Psoas muscle (tissue), 8 donors: ENCODE measurements around the gene PRMT1. TPM values are rescaled to one million over a fixed set of nuclear protein-coding genes. Genes with fewer than 3 reads are reported as not detected.
A peak's percentile ranks its signal among the peaks of the same experiment; 100 is the strongest.

ENCODE experiments used
- ATAC-seq, 4 donors: fragments of 200-7000 bp; cut with Tn5 transposase; one replicate each; pipeline ENCODE4 v1.9.1; 2020; ENCODE audit warnings: moderate library complexity in 3 of 4, mild to moderate bottlenecking in 2 of 4
- DNase-seq, 2 donors: peaks; one replicate each; pipeline ENCODE4 v3.0.0-alpha.2; 2020
- H3K27ac ChIP-seq: fragments of 200-600 bp; one replicate; pipeline ENCODE4 v1.8.0; 2022
- H3K27me3 ChIP-seq, 3 donors: fragments of 200-600 bp in 1 of 3; one replicate each; pipeline versions ENCODE4 v1.6.1 to v1.8.0; 2013 to 2022; ENCODE audit warnings: low read length in 2 of 3, mild to moderate bottlenecking in 2 of 3, moderate library complexity in 1 of 3; ENCODE audit not compliant: insufficient read depth in 3 of 3
- H3K36me3 ChIP-seq, 2 donors: fragments of 200-600 bp in 1 of 2; one replicate each; pipeline versions ENCODE4 v1.6.1 to v1.8.0; 2013 to 2022; ENCODE audit warnings: low read depth in 1 of 2, mild to moderate bottlenecking in 1 of 2, moderate library complexity in 1 of 2; ENCODE audit not compliant: insufficient read depth in 1 of 2
- H3K4me1 ChIP-seq: fragments of 200-600 bp; one replicate; pipeline ENCODE4 v1.8.0; 2022
- H3K4me3 ChIP-seq: fragments of 200-600 bp; one replicate; pipeline ENCODE4 v1.8.0; 2022; ENCODE audit warnings: mild to moderate bottlenecking
- H3K9me3 ChIP-seq: fragments of 200-600 bp; one replicate; pipeline ENCODE4 v1.8.0; 2022
- CTCF ChIP-seq: fragments of 200-600 bp; IDR thresholded peaks from one replicate; pipeline ENCODE4 v1.8.0; 2022; ENCODE audit warnings: antibody characterized with exemption
- WGBS, 3 donors: extraction: QIAGEN DNeasy Blood & Tissue Kit; methylation state at CpG; one replicate each; pipeline versions ENCODE4 v1.1.6 to v1.1.7; 2013; 5-methylcytosine and 5-hydroxymethylcytosine counted together
- intact Hi-C, 2 donors: fragments of 100-400 bp; cut with DNase I; formaldehyde crosslinking; loops; one replicate each; pipeline versions ENCODE4 v1.11.0 to v1.14.2; 2022
- polyA plus RNA-seq, 3 donors: library from polyadenylated mRNA; stranded (reverse); fragments of 200-250 nt; gene quantifications; one replicate each; pipeline ENCODE4 v1.2.3, GENCODE V29; 2013
- total RNA-seq, 4 donors: library from RNA; stranded (reverse); fragmentation: NEBNext Ultra II Directional in 2 of 4; extraction: Animal tissue kit (Norgen Biotek cat#: 25700) in 2 of 4; gene quantifications; one replicate each; pipeline versions ENCODE4 v1.2.1 to v1.2.4, GENCODE V29; 2021 to 2023
- donor health status: healthy with polysubstance abuse.
- donor health status: DM: no; HTN: no; CAD: no; lungs with moderate emphysema.
- donor health status: Bipolar disorder and iron deficiency.
- donor health status: healthy.
- donor health status: DM: yes; HTN: yes; CAD: no.
- donor health status: DM: no; HTN: no; CAD: no.
- donor health status: DM: no; HTN: no; CAD: no.
- donor health status: DM: yes; HTN: yes; CAD: no.

Gene PRMT1
- total and polyA plus RNA-seq, 7 donors = 139 to 424 (median 208) TPM

- Histone ChIP-seq H3K27ac (peak overlapping the region; percentile 49), H3K4me3 (peak overlapping the region; percentile 70), H3K36me3 (peaks cover 0 to 35% of the 10 kb centered on the region in 2 donors), H3K4me1 (peaks cover 8% of the 10 kb centered on the region), H3K27me3 (no peaks in the 10 kb centered on the region), H3K9me3 (no peaks in the 10 kb centered on the region)
- no peak for TF ChIP-seq CTCF
- no peak for DNase-seq
- WGBS, 3 donors = 1 to 2% (median 1%) methylated on average over 7 of the region's 7 CpGs
- peak in 2 of 4 donors; percentile 0 to 5 for ATAC-seq
- intact Hi-C loops = no loop called here
Observed at GRCh38 chr19:49665036-49665350, 12.1 kb upstream of the PRMT1 start.

- peaks cover 8% of the 10 kb centered on the region for H3K4me1 ChIP-seq
- intact Hi-C loops = no loop called here
- DNase-seq (peak; percentile 98 to 99), ATAC-seq (peak; percentile 90 to 93 (median 91))
- no peaks in the 10 kb centered on the region for H3K9me3 ChIP-seq
- no peaks in the 10 kb centered on the region for H3K27me3 ChIP-seq
- TF ChIP-seq CTCF = peak; percentile 2
- H3K4me3 ChIP-seq = peak within 1 kb of the TSS; percentile 70
- H3K36me3 ChIP-seq = peaks cover 0 to 35% of the 10 kb centered on the region in 2 donors
- 0 to 1% (median 0%) methylated on average over 50 of the region's 50 CpGs for WGBS, 3 donors
- H3K27ac ChIP-seq = peak within 1 kb of the TSS; percentile 49
Observed at GRCh38 chr19:49665351-49666119, 11.5 kb upstream of the PRMT1 start, which contains the start of the genes BCL2L12 and IRF3. Gene BCL2L12 (plus strand): TSS chr19:49665933. CDS start chr19:49666693, 760 bp downstream. Gene IRF3 (minus strand): TSS chr19:49665857. CDS start chr19:49664838, 1,019 bp downstream.

GRCh38 chr19:49666120-49666444 lies 11.0 kb upstream of the PRMT1 start:
- TF ChIP-seq CTCF = peak; percentile 3
- Histone ChIP-seq H3K36me3 (peaks cover 0 to 35% of the 10 kb centered on the region in 2 donors), H3K27me3 (no peaks in the 10 kb centered on the region), H3K27ac (peak overlapping the region; percentile 49), H3K4me3 (peak overlapping the region; percentile 70), H3K9me3 (no peaks in the 10 kb centered on the region), H3K4me1 (peaks cover 8% of the 10 kb centered on the region)
- no peak for DNase-seq
- WGBS, 3 donors = 0 to 2% (median 1%) methylated on average over 9 of the region's 9 CpGs
- intact Hi-C loops = no loop called here
- ATAC-seq = no peak

GRCh38 chr19:49667473-49667872 lies 9.6 kb upstream of the PRMT1 start:
- intact Hi-C loops = no loop called here
- Histone ChIP-seq H3K27ac (no peak overlapping the region), H3K27me3 (no peaks in the 10 kb centered on the region), H3K4me1 (peaks cover 13% of the 10 kb centered on the region), H3K36me3 (peaks cover 0 to 24% of the 10 kb centered on the region in 2 donors), H3K9me3 (no peaks in the 10 kb centered on the region), H3K4me3 (no peak overlapping the region)
- 88 to 93% (median 91%) methylated on average over 2 of the region's 2 CpGs for WGBS, 3 donors
- no peak for DNase-seq
- TF ChIP-seq CTCF = no peak
- no peak for ATAC-seq
